Prostate gland (tissue), 2 donors: ENCODE measurements around the gene ZMYM2.

ENCODE experiments used
- CTCF ChIP-seq, 4 experiments: fragments of 200-600 bp in 2 of 4; fragments of 450-650 bp in 2 of 4; sonication (generic) in 2 of 4; IDR thresholded peaks; 1 replicate in 3 of 4; 2 replicates in 1 of 4; pipeline ENCODE4 v1.5.1; 2016 to 2019; ENCODE audit warnings: antibody characterized with exemption in 4 of 4, mild to moderate bottlenecking in 2 of 4, moderate library complexity in 2 of 4
- POLR2A ChIP-seq: fragments of 450-650 bp; IDR thresholded peaks from one replicate; pipeline ENCODE4 v1.6.1; 2016; ENCODE audit warnings: antibody characterized with exemption, mild to moderate bottlenecking

- TF ChIP-seq CTCF (IDR thresholded peaks at IDR 0.05): no peak
- no peak for TF ChIP-seq POLR2A
These were observed 116.4 kb downstream of the ZMYM2 start for GRCh38 chr13:20074966-20075365.
